NCI-H128 (cell line): ENCODE results near the gene SYNPO.

ENCODE experiments used
- DNase-seq: peaks from one replicate; lab custom pipeline; 2025; ENCODE audit not compliant: unreplicated experiment; lab: John Stamatoyannopoulos, UW

SYNPO gene

DNA sequence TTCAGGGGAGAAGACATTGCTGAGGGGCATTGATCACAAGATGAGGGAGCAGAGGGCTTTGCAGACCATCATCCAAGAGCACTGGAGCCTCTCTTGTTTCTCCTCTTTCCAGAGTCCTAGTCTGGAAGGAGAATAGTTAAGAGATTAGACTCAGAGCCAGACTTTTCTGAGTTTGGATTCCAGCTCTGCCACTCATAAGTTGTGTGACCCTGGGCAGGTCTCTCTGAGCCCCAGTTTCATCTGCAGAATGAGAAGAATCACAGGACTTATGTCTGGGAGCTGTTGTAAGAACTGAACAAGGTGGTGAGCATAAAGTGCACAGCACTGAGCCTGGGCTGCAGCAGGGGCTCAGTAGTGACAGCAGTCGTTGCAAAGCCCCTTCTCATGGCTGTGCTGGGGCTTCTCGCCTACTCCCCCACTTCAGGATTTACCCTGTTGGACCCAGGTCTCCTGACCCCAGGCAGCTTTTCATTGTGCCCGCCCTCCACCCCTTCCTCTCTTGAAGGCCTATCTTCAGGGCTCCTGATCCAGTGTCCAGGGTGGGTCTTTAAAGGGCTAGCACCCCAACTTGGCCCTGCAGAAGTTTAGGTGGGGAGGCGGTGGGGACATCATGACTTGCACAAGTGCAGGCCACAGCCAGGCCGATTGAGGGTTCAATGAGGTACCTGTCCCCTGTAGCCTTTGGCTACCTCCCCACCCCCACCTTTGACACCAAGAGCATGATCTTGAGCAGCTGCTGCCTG is 1.5 kb downstream of the SYNPO start:
- no peak for DNase-seq

DNA sequence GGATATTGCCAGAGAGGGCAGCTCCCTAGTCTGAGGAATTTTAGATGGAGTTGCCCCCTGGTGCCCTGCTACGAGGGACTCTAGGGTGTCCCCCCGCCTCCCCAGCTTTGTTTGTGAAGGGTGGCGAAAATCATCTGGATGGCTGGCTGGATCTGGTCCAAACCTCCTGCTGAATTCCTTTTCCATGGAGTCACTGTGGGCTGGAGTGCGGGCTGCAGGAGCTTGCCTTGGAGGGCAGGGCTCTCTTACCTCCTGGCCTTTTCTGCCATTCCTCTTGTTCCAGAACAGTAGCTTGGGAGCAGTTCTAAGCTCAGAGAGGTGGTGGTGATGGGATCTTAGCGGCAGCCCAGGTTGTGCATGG is 2.1 kb downstream of the SYNPO start:
- no peak for DNase-seq

- DNase-seq: no peak
Observed at GRCh38 chr5:150642991-150643710, 2.7 kb downstream of the SYNPO start.

- no peak for DNase-seq
Observed at GRCh38 chr5:150644058-150644457, 3.6 kb downstream of the SYNPO start.

DNA sequence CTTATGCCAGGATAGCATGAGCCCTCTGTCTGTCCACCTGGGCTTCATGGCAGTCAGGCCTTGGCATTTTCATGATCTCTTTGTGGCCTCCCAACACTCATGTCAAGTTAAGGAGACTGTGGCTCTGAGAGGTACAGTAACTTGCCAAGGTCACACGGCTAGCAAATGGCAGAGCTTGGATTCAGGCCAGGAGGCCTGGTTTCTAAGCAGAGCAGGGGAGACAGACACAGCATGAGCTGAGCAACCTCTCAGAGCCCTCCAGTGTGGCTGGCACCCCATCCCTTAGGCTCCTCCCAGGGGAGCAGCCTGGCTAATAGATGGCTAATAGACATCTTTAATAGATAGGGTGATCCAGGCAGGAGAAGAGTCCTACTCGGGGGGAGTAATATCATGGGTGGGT is 4.1 kb downstream of the SYNPO start:
- no peak for DNase-seq

- DNase-seq: no peak
Observed at GRCh38 chr5:150645070-150645700, 4.7 kb downstream of the SYNPO start.

DNA sequence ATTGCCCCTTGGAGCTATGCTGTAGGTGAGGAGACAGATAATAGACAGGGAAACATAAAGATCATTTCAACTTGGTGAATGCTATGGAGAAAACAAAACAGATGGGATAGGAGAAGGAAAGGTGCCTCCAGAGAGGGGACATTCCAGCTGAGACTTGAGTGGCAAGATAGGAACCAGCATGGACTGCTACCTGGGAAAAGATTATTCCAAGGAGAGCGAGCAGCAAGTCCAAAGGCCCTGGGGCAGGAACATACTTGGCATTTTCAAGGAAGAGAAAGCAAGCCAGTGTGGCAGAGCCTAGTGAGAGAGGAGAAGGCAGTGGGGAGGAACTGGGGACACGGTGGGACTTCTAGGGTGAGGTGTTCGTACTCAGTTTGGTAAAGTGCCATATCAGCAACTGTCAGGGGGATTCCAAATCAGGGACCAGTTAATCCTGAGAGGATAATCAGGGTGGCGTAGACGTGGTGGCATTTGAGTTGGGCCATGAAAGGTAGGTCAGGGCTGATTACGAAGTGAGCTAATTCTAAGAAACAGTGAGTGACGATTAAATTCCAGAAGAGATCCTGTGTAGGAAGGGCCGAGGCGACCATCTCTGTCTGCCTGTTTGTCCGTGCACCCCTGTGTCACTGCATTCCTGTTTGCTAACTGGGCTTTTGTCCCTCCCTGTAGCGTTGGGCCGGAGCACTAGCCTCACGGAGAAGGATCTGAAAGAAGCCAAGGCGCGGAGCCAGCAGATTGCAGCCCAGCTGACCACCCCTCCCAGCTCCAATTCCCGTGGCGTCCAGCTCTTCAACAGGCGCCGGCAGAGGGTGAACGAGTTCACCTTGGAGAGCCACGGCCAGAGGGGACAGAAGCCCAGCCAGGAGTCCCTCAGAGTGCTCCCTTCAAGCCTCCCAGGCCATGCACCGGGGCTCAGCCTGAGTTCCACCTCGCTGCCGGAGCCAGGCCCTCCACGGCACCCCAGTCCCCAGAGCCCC is 7.1 kb downstream of the SYNPO start:
- no peak for DNase-seq

GRCh38 chr5:150648294-150649107 is 8.0 kb downstream of the SYNPO start:
- DNase-seq: no peak

GRCh38 chr5:150649108-150650020 is 8.9 kb downstream of the SYNPO start:
- no peak for DNase-seq

DNA sequence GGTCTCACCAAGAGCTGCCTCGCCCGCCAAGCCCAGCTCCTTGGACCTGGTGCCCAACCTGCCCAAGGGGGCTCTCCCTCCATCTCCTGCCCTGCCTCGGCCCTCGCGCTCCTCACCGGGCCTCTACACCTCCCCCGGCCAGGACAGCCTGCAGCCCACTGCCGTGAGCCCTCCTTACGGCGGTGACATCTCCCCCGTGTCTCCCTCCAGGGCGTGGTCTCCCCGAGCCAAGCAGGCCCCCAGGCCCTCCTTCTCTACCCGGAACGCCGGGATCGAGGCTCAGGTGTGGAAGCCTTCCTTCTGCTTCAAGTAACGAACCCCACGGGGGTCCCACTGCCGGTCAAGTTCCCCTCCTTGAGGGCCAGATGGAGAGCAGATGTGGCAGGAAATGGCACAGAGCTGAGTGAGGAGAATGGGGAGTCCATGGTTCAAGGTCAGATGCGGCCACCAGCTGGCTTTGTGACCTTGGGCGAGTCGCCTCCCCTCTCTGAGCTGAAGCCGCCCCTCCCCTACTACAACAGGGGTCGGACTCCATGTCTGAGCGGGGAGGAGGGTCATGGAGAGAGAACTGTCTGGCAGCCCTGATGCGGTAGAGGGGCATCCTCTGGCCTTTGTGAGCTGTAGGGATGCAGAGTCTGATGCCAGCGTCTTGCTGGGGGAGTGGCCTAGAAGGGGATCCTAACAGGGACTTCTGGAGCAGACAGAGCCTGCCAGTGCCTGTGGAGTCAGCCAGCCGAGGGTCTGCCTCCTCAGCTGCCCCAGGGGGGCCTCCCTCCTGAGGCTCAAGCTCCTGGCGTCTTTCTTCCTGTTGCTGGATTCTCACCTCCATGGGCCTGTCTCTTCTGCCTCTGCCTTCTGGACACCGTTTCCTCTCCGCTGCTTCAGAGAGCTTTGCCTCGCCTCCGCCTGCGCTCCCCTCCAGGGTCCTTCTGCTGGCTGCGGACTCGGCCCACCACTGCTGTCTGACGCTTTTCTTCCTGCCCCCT is 9.9 kb downstream of the SYNPO start:
- no peak for DNase-seq

DNA sequence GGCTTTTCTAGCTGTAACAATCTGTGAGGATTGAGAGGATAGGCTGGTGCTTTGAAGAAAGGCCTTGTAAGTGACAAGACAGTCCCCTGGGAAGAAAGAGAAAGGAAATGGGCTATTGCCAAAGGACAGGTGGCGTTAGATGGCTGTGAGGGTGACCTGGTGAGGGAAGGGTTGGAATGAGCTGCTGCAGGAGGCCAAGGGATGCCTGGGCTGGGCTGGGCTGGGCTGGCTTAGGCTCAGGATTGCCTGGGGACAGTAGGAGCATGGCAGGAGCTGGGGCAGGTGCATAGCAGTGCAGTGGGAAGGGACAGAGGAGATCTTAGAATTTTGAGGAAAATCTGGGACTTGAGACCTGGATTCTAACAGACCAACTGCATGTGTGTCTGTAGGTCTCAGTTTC is 10.9 kb downstream of the SYNPO start:
- DNase-seq: no peak

- no peak for DNase-seq
Observed at GRCh38 chr5:150651924-150652671, 11.6 kb downstream of the SYNPO start.

- DNase-seq: no peak
Observed at GRCh38 chr5:150653145-150653761, 12.8 kb downstream of the SYNPO start.

DNA sequence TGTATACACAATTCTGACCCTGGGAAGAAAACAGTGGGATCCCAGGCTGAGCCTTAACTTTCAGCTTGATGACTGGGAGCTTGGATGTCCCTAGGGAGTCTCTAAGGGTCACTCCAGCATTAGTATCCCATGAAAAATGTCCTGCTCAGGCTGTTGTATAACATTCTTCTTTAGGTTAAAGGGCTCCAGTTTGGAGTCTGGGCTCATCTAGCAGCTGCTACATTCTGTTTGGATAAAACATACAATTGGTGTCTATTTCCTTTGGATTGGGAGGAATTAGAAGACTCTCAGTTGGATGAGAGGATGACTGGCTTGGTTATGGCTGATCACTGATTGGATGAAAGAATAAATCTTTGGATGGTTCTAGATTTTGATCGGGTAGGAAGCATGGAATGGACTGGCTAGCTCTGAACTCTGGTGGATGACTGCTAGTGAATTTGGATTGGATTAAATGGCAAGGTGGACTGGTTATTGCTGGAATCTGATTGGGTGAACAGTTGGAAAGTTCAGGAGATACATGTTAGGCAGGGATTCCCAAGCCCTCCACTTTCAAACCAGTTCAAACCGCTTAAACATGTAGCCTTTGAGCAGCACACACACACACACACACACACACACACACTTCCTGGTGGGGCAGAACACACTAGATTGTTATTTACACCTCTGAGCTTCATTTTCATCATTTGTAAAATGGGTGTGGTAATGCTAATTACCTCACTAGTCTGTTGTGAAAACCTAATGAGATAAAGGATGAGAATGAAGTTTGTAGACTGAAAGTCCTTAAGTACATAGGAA is 13.5 kb downstream of the SYNPO start:
- DNase-seq: no peak

- DNase-seq: no peak
Observed at GRCh38 chr5:150655221-150655620, 14.8 kb downstream of the SYNPO start.
